ENCODE data around the gene CD160. TPM values are rescaled to one million over a fixed set of nuclear protein-coding genes. Genes with fewer than 3 reads are reported as not detected.
A peak's percentile ranks its signal among the peaks of the same experiment; 100 is the strongest.

CD160 gene
- total and polyA plus RNA-seq, 10 of the 15 experiments (the other 5 are each of a cell fraction or from before 2014, with no cell fraction given): 0.06 to 1.1 (median 0.26) TPM; not detected in 5

- no peak overlapping the region for H3K4me2 ChIP-seq (ENCODE audit: control insufficient read depth, insufficient read depth)
- H3K4me1 ChIP-seq (ENCODE audit: control insufficient read depth, insufficient read depth, low read length): peaks cover 10% of the 10 kb centered on the region
- peaks cover 0 to 7% of the 10 kb centered on the region in 2 experiments; a peak in 2 of 4 replicates for H3K36me3 ChIP-seq (ENCODE audit: control insufficient read depth in 2 of 2, insufficient read depth in 2 of 2, low read length in 1 of 2)
- no peak overlapping the region for H3K9ac ChIP-seq (ENCODE audit: control insufficient read depth, insufficient read depth, low read length)
- TF ChIP-seq CBX5 (IDR thresholded peaks at IDR 0.05; ENCODE audit: low read depth): no peak
- intact Hi-C loops (cut with micrococcal nuclease; ENCODE audit: unreplicated experiment) (no loop called here), in situ Hi-C loops (cut with MboI) (loop anchor here (5.0 kb wide), 1 partner anchor 52 kb away; no protein-coding TSS in a partner anchor)
- H3K27me3 ChIP-seq (replicated peaks in 1 of 2; ENCODE audit: control insufficient read depth in 2 of 2, insufficient read depth in 2 of 2, low read length in 1 of 2): no peaks in the 10 kb centered on the region
- no peak overlapping the region for H3K4me3 ChIP-seq
- RAD21 ChIA-PET (ENCODE audit: unreplicated experiment): no interaction called here
- H3K9me3 ChIP-seq (replicated peaks; ENCODE audit: control insufficient read depth, insufficient read depth, low read length): no peaks in the 10 kb centered on the region
- H2AFZ ChIP-seq (ENCODE audit: control insufficient read depth, low read depth, low read length): no peak overlapping the region
- DNase-seq (ENCODE audit: low read depth, low spot score) (no peak), FAIRE-seq (no peak), ATAC-seq (no peak)
- no TSS peak for BruUV-seq (replicated peaks)
- POLR2A ChIA-PET: no interaction called here
- H4K20me1 ChIP-seq (ENCODE audit: control insufficient read depth, insufficient read depth): no peaks in the 10 kb centered on the region
- no peak overlapping the region for H3K27ac ChIP-seq (ENCODE audit: control insufficient read depth, insufficient read depth)
- 97% methylated on average over 3 of the region's 3 CpGs for WGBS (ENCODE audit: insufficient coverage, insufficient replicate concordance, low lambda C conversion rate, missing lambda C conversion rate)
- H3K79me2 ChIP-seq (ENCODE audit: control insufficient read depth, insufficient read depth, low read length): no peaks in the 10 kb centered on the region
- SMC1A ChIA-PET (ENCODE audit: uncharacterized antibody, unreplicated experiment): interaction anchor here (0.7 to 1.3 kb wide), 4 partner anchors 11 to 174 kb away, joined by 3 read pairs; partner anchors contain the start of gene LIX1L
- CTCF ChIA-PET: no interaction called here
These were observed 65.1 kb downstream of the CD160 start for GRCh38 chr1:145784409-145784808.

- in situ Hi-C loops (cut with MboI) (no loop called here), intact Hi-C loops (cut with micrococcal nuclease; ENCODE audit: unreplicated experiment) (no loop called here)
- Histone ChIP-seq H3K9me3 (replicated peaks; ENCODE audit: control insufficient read depth, insufficient read depth, low read length) (no peaks in the 10 kb centered on the region), H3K4me3 (no peak overlapping the region), H3K36me3 (ENCODE audit: control insufficient read depth in 2 of 2, insufficient read depth in 2 of 2, low read length in 1 of 2) (peaks cover 0 to 7% of the 10 kb centered on the region in 2 experiments; a peak in 1 of 4 replicates), H3K27me3 (replicated peaks in 1 of 2; ENCODE audit: control insufficient read depth in 2 of 2, insufficient read depth in 2 of 2, low read length in 1 of 2) (no peaks in the 10 kb centered on the region), H4K20me1 (ENCODE audit: control insufficient read depth, insufficient read depth) (no peaks in the 10 kb centered on the region), H2AFZ (ENCODE audit: control insufficient read depth, low read depth, low read length) (no peak overlapping the region), H3K4me2 (ENCODE audit: control insufficient read depth, insufficient read depth) (no peak overlapping the region), H3K79me2 (ENCODE audit: control insufficient read depth, insufficient read depth, low read length) (no peaks in the 10 kb centered on the region), H3K4me1 (ENCODE audit: control insufficient read depth, insufficient read depth, low read length) (peaks cover 10% of the 10 kb centered on the region), H3K27ac (ENCODE audit: control insufficient read depth, insufficient read depth) (no peak overlapping the region; the same call in 1 of the 2 replicates), H3K9ac (ENCODE audit: control insufficient read depth, insufficient read depth, low read length) (no peak overlapping the region)
- ChIA-PET CTCF (interaction anchor here (0.7 to 1.2 kb wide), 6 partner anchors 11 to 124 kb away, joined by 3 to 6 read pairs (median 4); partner anchors contain the start of gene ITGA10), POLR2A (no interaction called here), RAD21 (ENCODE audit: unreplicated experiment) (interaction anchor here (0.6 to 1.2 kb wide), 3 partner anchors 12 to 226 kb away, joined by 3 to 7 read pairs (median 3); no protein-coding TSS in a partner anchor), SMC1A (ENCODE audit: uncharacterized antibody, unreplicated experiment) (interaction anchor here (0.8 to 1.4 kb wide), 5 partner anchors 8 to 40 kb away, joined by 3 to 10 read pairs (median 4); no protein-coding TSS in a partner anchor)
- FAIRE-seq (peak; percentile 71), DNase-seq (ENCODE audit: low read depth, low spot score) (no peak), ATAC-seq (peak; percentile 93)
- BruUV-seq (replicated peaks): no TSS peak
- 4% methylated on average over 1 of the region's 1 CpG for WGBS (ENCODE audit: insufficient coverage, insufficient replicate concordance, low lambda C conversion rate, missing lambda C conversion rate)
- no peak for TF ChIP-seq RELB (IDR thresholded peaks at IDR 0.05; ENCODE audit: low read depth)
- no peak for TF ChIP-seq CBX3 (IDR thresholded peaks at IDR 0.05; ENCODE audit: borderline replicate concordance, low read depth)
- TF ChIP-seq ZBTB11 (CRISPR knock-in tag; IDR thresholded peaks at IDR 0.05): no peak
- TF ChIP-seq SPI1 (IDR thresholded peaks at IDR 0.05; ENCODE audit: borderline replicate concordance, insufficient read depth, low read depth, low read length): no peak
- no peak for TF ChIP-seq NFYA (IDR thresholded peaks at IDR 0.05; ENCODE audit: borderline replicate concordance, low read depth, low read length)
- TF ChIP-seq NFXL1 (IDR thresholded peaks at IDR 0.05; ENCODE audit: borderline replicate concordance): no peak
These were observed 66.2 kb downstream of the CD160 start for GRCh38 chr1:145785547-145785946.

All from GM12878 (cell line).